Body of pancreas (tissue), 4 donors: ENCODE results near the gene PITX3. TPM values are rescaled to one million over a fixed set of nuclear protein-coding genes. Genes with fewer than 3 reads are reported as not detected.

Experiments used
- ATAC-seq: fragments of 150-250 bp; one replicate; pipeline ENCODE4 v1.9.1; 2016
- DNase-seq, 4 donors: peaks; one replicate each; pipeline ENCODE4 v3.0.0-alpha.2; 2019
- H3K27ac ChIP-seq, 4 donors: fragments of 200-600 bp; sonication (generic); 1 replicate in 3 of 4; 2 replicates in 1 of 4; pipeline versions ENCODE4 v1.5.1 to v1.6.1; 2016 to 2019; ENCODE audit warnings: mild to moderate bottlenecking in 1 of 4, mixed read lengths in 1 of 4, moderate library complexity in 1 of 4
- H3K27me3 ChIP-seq, 2 donors: fragments of 200-600 bp; sonication (generic); one replicate each; pipeline ENCODE4 v1.6.0; 2016; ENCODE audit warnings: mild to moderate bottlenecking in 1 of 2
- H3K36me3 ChIP-seq, 2 donors: fragments of 200-600 bp; sonication (generic); replicated peaks in 1 of 2; 2 replicates each; pipeline ENCODE4 v1.5.1; 2016; ENCODE audit warnings: low read depth in 2 of 2; ENCODE audit not compliant: insufficient read depth in 1 of 2
- H3K4me1 ChIP-seq: fragments of 200-600 bp; sonication (generic); one replicate; pipeline ENCODE4 v1.6.0; 2016
- H3K4me3 ChIP-seq, 2 donors: fragments of 200-600 bp; sonication (generic); 1 replicate in 1 of 2; 2 replicates in 1 of 2; pipeline ENCODE4 v1.5.1; 2016 to 2019
- H3K9me3 ChIP-seq, 3 donors: fragments of 200-600 bp; sonication (generic); 1 replicate in 2 of 3; 2 replicates in 1 of 3; pipeline ENCODE4 v1.5.1; 2016
- POLR2A ChIP-seq, 3 donors: fragments of 450-650 bp; IDR thresholded peaks; one replicate each; pipeline ENCODE4 v1.6.1; 2016; ENCODE audit warnings: antibody characterized with exemption in 3 of 3, mild to moderate bottlenecking in 2 of 3
- WGBS, 2 donors: methylation state at CpG; one replicate each; pipeline ENCODE4 v1.1.5; 2017; 5-methylcytosine and 5-hydroxymethylcytosine counted together
- intact Hi-C: fragments of 100-400 bp; cut with DNase I; formaldehyde crosslinking; loops from one replicate; pipeline ENCODE4 v1.15.1; 2023
- total RNA-seq, 2 donors: library from RNA; depleted of rRNA; stranded (reverse); fragments of >200 nt; gene quantifications; one replicate each; pipeline ENCODE4 v1.1.0, GENCODE V29; 2016
- TF ChIP-seq, protein P1 (sequence below), 7 experiments: fragments of 450-650 bp in 4 of 7; fragments of 200-600 bp in 3 of 7; sonication (generic) in 3 of 7; IDR thresholded peaks; one replicate each; pipeline ENCODE4 v1.5.1; 2016 to 2019; ENCODE audit warnings: antibody characterized with exemption in 7 of 7

The PITX3 gene
- total RNA-seq, 2 donors from 2014 or later: not detected

DNA sequence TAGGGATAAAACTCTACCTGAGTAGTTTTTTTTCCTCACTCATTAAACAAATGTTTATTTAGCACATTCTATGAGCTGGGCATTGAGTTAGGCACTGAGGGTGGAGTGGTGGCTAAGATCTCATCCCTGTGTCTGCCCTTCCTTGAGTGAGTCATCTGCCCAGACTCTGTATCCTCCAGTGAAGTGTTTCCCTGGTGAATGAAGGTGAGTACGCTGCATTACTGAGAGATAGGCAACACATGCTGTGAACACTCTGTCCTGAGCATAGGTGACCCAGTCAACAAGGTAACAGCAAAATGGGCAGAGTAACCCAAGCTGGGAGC is 5.8 kb downstream of the PITX3 start:
- H3K36me3 ChIP-seq: no peaks in the 10 kb centered on the region
- peaks cover 15% of the 10 kb centered on the region for H3K4me1 ChIP-seq
- DNase-seq (no peak), ATAC-seq (no peak)
- intact Hi-C loops: no loop called here
- H3K27ac ChIP-seq: no peak overlapping the region
- 94 to 100% methylated on average over 1 of the region's 1 CpG for WGBS, 2 donors
- no peak overlapping the region for H3K4me3 ChIP-seq
- TF ChIP-seq, protein P1, sequence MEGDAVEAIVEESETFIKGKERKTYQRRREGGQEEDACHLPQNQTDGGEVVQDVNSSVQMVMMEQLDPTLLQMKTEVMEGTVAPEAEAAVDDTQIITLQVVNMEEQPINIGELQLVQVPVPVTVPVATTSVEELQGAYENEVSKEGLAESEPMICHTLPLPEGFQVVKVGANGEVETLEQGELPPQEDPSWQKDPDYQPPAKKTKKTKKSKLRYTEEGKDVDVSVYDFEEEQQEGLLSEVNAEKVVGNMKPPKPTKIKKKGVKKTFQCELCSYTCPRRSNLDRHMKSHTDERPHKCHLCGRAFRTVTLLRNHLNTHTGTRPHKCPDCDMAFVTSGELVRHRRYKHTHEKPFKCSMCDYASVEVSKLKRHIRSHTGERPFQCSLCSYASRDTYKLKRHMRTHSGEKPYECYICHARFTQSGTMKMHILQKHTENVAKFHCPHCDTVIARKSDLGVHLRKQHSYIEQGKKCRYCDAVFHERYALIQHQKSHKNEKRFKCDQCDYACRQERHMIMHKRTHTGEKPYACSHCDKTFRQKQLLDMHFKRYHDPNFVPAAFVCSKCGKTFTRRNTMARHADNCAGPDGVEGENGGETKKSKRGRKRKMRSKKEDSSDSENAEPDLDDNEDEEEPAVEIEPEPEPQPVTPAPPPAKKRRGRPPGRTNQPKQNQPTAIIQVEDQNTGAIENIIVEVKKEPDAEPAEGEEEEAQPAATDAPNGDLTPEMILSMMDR (IDR thresholded peaks at IDR 0.05): no peak
- H3K27me3 ChIP-seq: peaks cover 0 to 16% of the 10 kb centered on the region in 2 donors
- H3K9me3 ChIP-seq: no peaks in the 10 kb centered on the region

DNA sequence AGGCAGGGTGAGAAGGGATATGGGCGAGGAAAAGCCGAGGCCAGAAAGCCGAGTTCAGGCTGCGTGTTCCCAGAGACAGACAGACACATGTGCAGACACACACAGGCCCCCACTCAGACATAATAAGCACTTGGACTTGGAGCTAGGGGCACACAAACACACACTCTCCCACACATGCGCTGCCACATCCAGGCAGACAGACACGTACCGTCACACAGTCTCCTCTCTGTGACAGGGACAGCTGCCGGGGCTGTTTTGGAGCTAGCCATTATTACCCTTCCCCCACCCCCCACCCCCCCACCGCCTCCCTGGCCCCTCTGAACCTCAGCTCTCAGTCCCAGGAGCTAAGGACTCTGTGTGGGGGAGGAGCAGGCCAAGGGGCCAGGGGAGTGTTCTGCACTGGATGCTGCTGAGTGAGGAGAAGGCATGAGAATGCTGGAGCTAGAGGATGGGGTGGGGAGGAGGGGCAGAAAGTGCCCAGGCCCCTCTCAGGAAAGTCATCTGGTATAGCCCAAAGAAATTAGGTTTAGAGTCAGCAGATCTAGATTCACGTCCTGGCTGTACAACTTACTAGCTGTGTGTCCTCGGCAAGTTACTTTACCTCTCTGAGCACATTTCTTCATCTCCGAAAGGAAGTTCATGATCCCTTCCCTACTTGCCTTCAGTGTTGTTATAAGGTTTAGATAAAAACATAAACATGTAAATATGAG is 6.3 kb downstream of the PITX3 start:
- no peaks in the 10 kb centered on the region for H3K36me3 ChIP-seq
- H3K4me1 ChIP-seq: peaks cover 20% of the 10 kb centered on the region
- TF ChIP-seq POLR2A (IDR thresholded peaks at IDR 0.05): no peak
- TF ChIP-seq, protein P1 (IDR thresholded peaks at IDR 0.05): no peak
- H3K27ac ChIP-seq: no peak overlapping the region
- no peak for DNase-seq
- no peak for ATAC-seq
- H3K4me3 ChIP-seq: no peak overlapping the region
- H3K9me3 ChIP-seq: no peaks in the 10 kb centered on the region
- peaks cover 0 to 17% of the 10 kb centered on the region in 2 donors for H3K27me3 ChIP-seq
- intact Hi-C loops: no loop called here
- WGBS, 2 donors: 81 to 83% methylated on average over 11 to 12 of the region's 12 CpGs

DNA sequence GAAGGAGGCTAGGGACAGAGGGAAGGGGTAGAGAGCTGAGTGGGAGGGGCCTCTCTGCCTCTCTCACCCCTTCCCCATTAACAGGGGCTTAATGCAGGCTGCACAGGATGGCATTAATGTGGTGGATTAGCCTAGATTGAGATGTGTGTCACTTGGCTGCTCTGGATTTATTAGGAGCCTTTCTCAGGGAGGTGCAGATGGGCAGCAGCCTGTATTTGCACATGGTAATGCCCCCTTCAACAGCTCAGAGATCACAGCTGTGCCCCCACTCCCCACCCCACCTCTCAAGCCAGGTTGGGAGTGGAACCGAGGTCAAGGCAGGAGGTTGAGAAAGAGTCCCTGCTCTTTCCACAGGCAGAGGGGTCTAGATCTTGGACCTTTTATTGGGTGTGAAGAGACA is 7.3 kb downstream of the PITX3 start:
- Histone ChIP-seq H3K9me3 (no peaks in the 10 kb centered on the region), H3K4me3 (no peak overlapping the region), H3K27ac (no peak overlapping the region), H3K36me3 (no peaks in the 10 kb centered on the region), H3K4me1 (peaks cover 23% of the 10 kb centered on the region), H3K27me3 (peaks cover 0 to 17% of the 10 kb centered on the region in 2 donors)
- DNase-seq (no peak), ATAC-seq (no peak)
- 62% methylated on average over 1 of the region's 1 CpG; no CpG with 5 or more reads in 1 of the 2 donors for WGBS, 2 donors
- intact Hi-C loops: no loop called here
- TF ChIP-seq, protein P1 (IDR thresholded peaks at IDR 0.05): no peak
- no peak for TF ChIP-seq POLR2A (IDR thresholded peaks at IDR 0.05)

DNA sequence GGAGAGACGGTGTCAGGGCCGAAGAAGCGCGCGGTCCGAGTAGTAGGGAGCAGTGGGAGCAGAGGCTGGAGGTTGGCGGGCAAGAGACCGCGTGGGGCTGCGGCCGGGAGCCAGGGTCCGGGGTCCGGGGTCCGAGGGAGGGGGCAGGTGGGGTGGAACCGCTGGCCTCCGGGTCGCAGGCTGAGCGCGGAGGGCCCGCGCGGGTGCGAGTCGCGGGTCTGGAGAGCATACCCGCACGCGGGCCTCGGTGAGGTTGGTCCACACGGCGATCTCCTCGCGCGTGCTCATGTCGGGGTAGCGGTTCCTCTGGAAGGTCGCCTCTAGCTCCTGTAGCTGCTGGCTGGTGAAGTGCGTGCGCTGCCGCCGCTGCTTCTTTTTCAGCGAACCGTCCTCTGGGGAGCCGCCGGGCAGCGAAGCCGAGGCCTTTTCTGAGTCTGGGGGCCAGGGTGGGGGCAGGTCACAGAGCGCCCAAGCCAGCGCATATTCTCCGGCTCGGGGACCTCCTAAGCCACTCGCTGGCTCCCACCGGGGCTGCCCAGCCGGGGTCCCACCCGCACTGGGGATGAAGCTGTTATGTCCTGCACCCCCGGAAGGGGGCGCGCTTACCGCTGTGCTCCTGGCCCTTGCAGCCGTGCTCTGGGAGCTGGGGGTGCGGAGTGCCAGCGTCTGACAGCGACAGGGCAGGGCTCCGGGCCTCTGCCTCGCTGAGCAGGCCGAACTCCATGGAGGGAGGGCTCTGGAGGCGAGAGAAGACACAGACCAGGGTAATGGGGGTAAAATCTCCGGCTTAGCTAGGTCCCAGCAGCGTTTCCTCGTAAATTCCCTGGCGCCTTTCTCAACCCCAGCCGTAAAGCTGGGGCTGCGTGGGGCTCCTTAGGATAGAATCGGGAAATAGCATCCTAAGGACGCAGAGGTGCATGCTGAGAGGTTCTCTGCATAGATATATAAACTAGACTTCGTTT is 9.7 kb downstream of the PITX3 start:
- Histone ChIP-seq H3K4me3 (peak overlapping the region in 1 of 2 donors; percentile 0), H3K27me3 (peaks cover 0 to 17% of the 10 kb centered on the region in 2 donors), H3K27ac (no peak overlapping the region), H3K9me3 (no peaks in the 10 kb centered on the region), H3K36me3 (no peaks in the 10 kb centered on the region), H3K4me1 (peaks cover 25% of the 10 kb centered on the region)
- 15 to 39% methylated on average over 16 to 76 of the region's 76 CpGs for WGBS, 2 donors
- intact Hi-C loops: no loop called here
- peak; percentile 58 to 69 (median 60) for DNase-seq
- ATAC-seq: peak; percentile 46
- TF ChIP-seq, protein P1 (IDR thresholded peaks at IDR 0.05): peak; percentile 53 to 83 (median 68)
- no peak for TF ChIP-seq POLR2A (IDR thresholded peaks at IDR 0.05)
